NCI-H2227 (cell line): ENCODE data around the gene KAT7.

ENCODE experiments used
- DNase-seq: peaks from one replicate; lab custom pipeline; 2025; ENCODE audit not compliant: unreplicated experiment; lab: John Stamatoyannopoulos, UW

KAT7 gene

GRCh38 chr17:49839455-49839854 is 51.0 kb downstream of the KAT7 start:
- DNase-seq: no peak

GRCh38 chr17:49841548-49841947 is 53.1 kb downstream of the KAT7 start:
- DNase-seq: no peak

- no peak for DNase-seq
These were observed 53.9 kb downstream of the KAT7 start for GRCh38 chr17:49842371-49842770.

- DNase-seq: no peak
These were observed 54.4 kb downstream of the KAT7 start for GRCh38 chr17:49842846-49843245.

- DNase-seq: no peak
These were observed 55.4 kb downstream of the KAT7 start for GRCh38 chr17:49843774-49844350.

GRCh38 chr17:49845321-49845720 is 56.8 kb downstream of the KAT7 start:
- no peak for DNase-seq

GRCh38 chr17:49846938-49847712 is 58.6 kb downstream of the KAT7 start:
- DNase-seq: no peak

- no peak for DNase-seq
These were observed 59.6 kb downstream of the KAT7 start, which contains the start of gene TAC4 for GRCh38 chr17:49848019-49848473. Gene TAC4, minus strand, starts transcription at chr17:49848069. Its CDS starts 52 bp downstream, at chr17:49848017.

- DNase-seq: no peak
These were observed 60.3 kb downstream of the KAT7 start for GRCh38 chr17:49848739-49849138.

GRCh38 chr17:49850218-49850610 is 61.7 kb downstream of the KAT7 start:
- DNase-seq: no peak

GRCh38 chr17:49850772-49851386 is 62.4 kb downstream of the KAT7 start:
- no peak for DNase-seq

- peak; percentile 88 for DNase-seq
These were observed 63.2 kb downstream of the KAT7 start for GRCh38 chr17:49851387-49852291.

- DNase-seq: no peak
These were observed 65.1 kb downstream of the KAT7 start for GRCh38 chr17:49853470-49854015.

- no peak for DNase-seq
These were observed 65.6 kb downstream of the KAT7 start for GRCh38 chr17:49854126-49854525.

GRCh38 chr17:49858796-49859195 is 70.3 kb downstream of the KAT7 start:
- DNase-seq: no peak

- DNase-seq: no peak
These were observed 71.8 kb downstream of the KAT7 start for GRCh38 chr17:49859991-49860953.

- peak; percentile 76 for DNase-seq
These were observed 72.8 kb downstream of the KAT7 start for GRCh38 chr17:49861150-49861884.

- peak; percentile 37 for DNase-seq
These were observed 74.4 kb downstream of the KAT7 start for GRCh38 chr17:49862781-49863331.

GRCh38 chr17:49866019-49866380 is 77.5 kb downstream of the KAT7 start:
- DNase-seq: no peak
